Osteocyte (in vitro differentiated cells): ENCODE results near the gene IQSEC1. TPM values are rescaled to one million over a fixed set of nuclear protein-coding genes. Genes with fewer than 3 reads are reported as not detected.

Source experiments
- DNase-seq: peaks from one replicate; pipeline ENCODE4 v3.0.0; 2021; ENCODE audit warnings: mixed read lengths; ENCODE audit not compliant: unreplicated experiment; ENCODE audit errors: extremely low spot score
- H3K27ac Mint-ChIP-seq: one replicate; pipeline ENCODE4 v1.8.0; 2021; ENCODE audit warnings: mild to moderate bottlenecking, mixed read lengths; ENCODE audit not compliant: unreplicated experiment
- H3K27me3 Mint-ChIP-seq: one replicate; pipeline ENCODE4 v1.8.0; 2021; ENCODE audit warnings: mixed read lengths; ENCODE audit not compliant: unreplicated experiment
- H3K36me3 Mint-ChIP-seq: one replicate; pipeline ENCODE4 v1.8.0; 2021; ENCODE audit warnings: mixed read lengths; ENCODE audit not compliant: unreplicated experiment
- H3K4me1 Mint-ChIP-seq: one replicate; pipeline ENCODE4 v1.8.0; 2021; ENCODE audit warnings: mixed read lengths; ENCODE audit not compliant: unreplicated experiment
- H3K4me3 Mint-ChIP-seq: one replicate; pipeline ENCODE4 v1.8.0; 2021; ENCODE audit warnings: mild to moderate bottlenecking, moderate library complexity, mixed read lengths; ENCODE audit not compliant: unreplicated experiment
- H3K9me3 Mint-ChIP-seq: one replicate; pipeline ENCODE4 v1.8.0; 2021; ENCODE audit warnings: mixed read lengths; ENCODE audit not compliant: unreplicated experiment
- CTCF ChIP-seq: fragments of 200-600 bp; sonication (generic); IDR thresholded peaks from 2 replicates; pipeline ENCODE4 v1.5.0; 2021; ENCODE audit warnings: antibody characterized with exemption, mild to moderate bottlenecking, moderate library complexity
- total RNA-seq: library from RNA; stranded (reverse); gene quantifications from 2 replicates; pipeline ENCODE4 v1.2.1, GENCODE V29; 2021

Gene IQSEC1
- total RNA-seq, 1 donor from 2014 or later, result 37.9 TPM

DNA sequence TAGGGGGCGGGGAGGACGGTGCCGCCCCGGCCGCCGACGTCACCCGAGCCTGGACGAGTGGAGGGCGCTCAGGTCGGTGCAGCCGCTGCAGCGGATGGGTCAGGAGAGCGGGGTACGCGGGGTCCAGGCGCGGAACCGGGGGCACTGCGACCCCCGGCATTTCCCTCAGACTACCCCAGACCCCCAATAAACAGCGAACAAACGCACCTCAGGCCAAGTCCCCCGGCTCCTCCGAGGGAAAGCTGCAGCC lies 78.9 kb downstream of the IQSEC1 start:
- peaks cover 16% of the 10 kb centered on the region for H3K4me1 Mint-ChIP-seq

GRCh38 chr3:12993517-12994356 lies 79.5 kb downstream of the IQSEC1 start:
- TF ChIP-seq CTCF, result no peak
- Mint-ChIP-seq H3K4me3 (peak overlapping the region; percentile 85), H3K27ac (no peak overlapping the region), H3K27me3 (no peaks in the 10 kb centered on the region), H3K4me1 (peaks cover 16% of the 10 kb centered on the region), H3K36me3 (no peaks in the 10 kb centered on the region), H3K9me3 (no peaks in the 10 kb centered on the region)
- no peak for DNase-seq

More for the DNA sequence above, 78.9 kb downstream of the IQSEC1 start:
- Mint-ChIP-seq H3K36me3 (no peaks in the 10 kb centered on the region), H3K27ac (no peak overlapping the region), H3K9me3 (no peaks in the 10 kb centered on the region), H3K27me3 (no peaks in the 10 kb centered on the region), H3K4me3 (peak overlapping the region; percentile 85)
- TF ChIP-seq CTCF, result no peak
- no peak for DNase-seq

DNA sequence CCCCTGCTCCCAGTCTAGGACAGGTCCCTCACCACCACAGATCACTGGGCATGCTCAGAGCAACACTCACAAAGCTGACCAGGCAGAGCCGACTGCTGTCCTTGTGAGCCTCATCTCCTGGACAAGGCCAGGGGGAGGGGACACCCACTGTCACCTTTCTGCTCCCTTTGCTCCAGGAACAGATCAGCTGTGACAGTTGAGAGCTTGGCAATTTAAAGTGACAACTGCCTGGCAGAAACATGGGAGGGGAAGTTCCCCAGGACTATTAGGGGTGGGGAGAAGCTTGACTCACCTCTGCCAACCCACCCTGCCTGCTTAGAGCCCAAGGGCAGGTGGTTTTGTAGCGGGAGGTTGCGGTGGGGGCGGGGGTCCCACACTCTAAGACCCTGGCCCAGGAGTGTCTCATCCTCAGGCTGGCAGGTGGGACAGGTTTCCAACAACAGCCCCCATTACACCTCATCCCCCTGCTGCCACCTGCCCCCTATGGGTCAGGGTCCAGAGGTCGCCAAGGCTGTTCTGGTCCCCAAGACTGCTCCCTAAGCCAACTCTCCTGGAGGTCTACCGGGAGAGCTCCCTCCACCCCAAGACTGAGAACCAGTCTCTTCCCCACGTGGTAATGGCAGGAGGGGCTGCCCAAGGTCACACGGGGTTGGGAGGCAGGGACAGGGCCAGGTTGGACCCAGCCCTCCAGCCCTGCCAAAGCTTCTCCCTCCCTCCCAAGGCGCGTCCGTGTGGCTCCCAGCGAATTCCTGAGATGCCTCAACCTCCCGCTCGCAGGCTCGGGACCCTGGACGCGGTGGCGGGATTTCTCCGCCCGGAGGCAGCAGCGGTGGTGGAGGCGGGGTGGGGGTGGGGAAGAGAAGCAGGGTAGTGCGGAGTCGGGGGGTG lies 80.4 kb downstream of the IQSEC1 start:
- H3K27ac Mint-ChIP-seq, result no peak overlapping the region
- DNase-seq, result no peak
- no peak for TF ChIP-seq CTCF
- no peaks in the 10 kb centered on the region for H3K27me3 Mint-ChIP-seq
- H3K4me3 Mint-ChIP-seq, result peak overlapping the region; percentile 69
- peaks cover 16% of the 10 kb centered on the region for H3K4me1 Mint-ChIP-seq
- no peaks in the 10 kb centered on the region for H3K9me3 Mint-ChIP-seq
- H3K36me3 Mint-ChIP-seq, result no peaks in the 10 kb centered on the region

- no peak overlapping the region for H3K27ac Mint-ChIP-seq
- no peaks in the 10 kb centered on the region for H3K27me3 Mint-ChIP-seq
- H3K4me3 Mint-ChIP-seq, result no peak overlapping the region
- DNase-seq, result no peak
- H3K9me3 Mint-ChIP-seq, result no peaks in the 10 kb centered on the region
- peaks cover 3% of the 10 kb centered on the region for H3K36me3 Mint-ChIP-seq
- peaks cover 16% of the 10 kb centered on the region for H3K4me1 Mint-ChIP-seq
- no peak for TF ChIP-seq CTCF
Observed at GRCh38 chr3:12991861-12992281, 81.4 kb downstream of the IQSEC1 start.

DNA sequence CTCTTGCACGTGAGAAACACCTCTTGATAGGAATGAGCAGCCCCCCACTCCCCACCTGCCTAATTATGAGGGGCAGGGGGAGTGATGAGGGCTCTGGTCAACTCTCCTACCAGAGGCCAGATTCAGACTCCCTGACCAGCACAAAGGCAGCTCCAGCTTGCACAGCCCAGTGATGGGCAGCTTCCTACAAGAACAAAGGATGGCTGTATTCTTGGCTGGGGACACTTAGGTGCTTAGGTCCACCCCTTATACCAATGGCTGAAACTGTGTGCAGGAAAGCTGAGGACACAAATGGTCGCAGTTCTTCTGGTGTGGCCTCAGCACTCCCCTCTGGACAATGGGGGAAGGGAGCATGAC lies 81.8 kb downstream of the IQSEC1 start:
- Mint-ChIP-seq H3K4me3 (no peak overlapping the region), H3K27ac (no peak overlapping the region), H3K27me3 (no peaks in the 10 kb centered on the region), H3K36me3 (peaks cover 3% of the 10 kb centered on the region), H3K4me1 (peaks cover 16% of the 10 kb centered on the region), H3K9me3 (no peaks in the 10 kb centered on the region)
- TF ChIP-seq CTCF, result no peak
- no peak for DNase-seq
